ENCODE measurements around the gene LRRTM4. TPM values are rescaled to one million over a fixed set of nuclear protein-coding genes. Genes with fewer than 3 reads are reported as not detected.

The LRRTM4 gene
- polyA plus RNA-seq, 1 donor (not counting 4 experiments of a cell fraction or from before 2014, with no cell fraction given) = not detected

DNA sequence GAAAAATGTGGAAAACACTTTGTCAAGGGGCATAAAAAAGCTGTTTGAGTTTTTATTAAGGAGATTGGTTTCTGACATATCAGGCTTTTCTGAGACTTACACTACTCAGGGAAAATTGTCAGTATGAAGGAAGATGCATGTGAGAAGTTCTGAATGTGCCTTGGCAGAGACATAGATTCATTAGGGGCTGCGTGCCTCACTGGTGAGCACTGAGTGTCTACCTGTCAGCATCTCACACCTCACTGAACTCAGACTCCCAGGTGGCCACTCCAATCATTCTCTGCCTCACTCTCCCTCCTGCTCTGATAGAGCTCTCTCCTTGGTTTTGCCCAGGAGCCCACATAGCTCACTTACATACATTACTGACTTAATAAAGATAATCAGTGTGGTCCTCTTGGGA, 372.6 kb downstream of the LRRTM4 start:
- Histone ChIP-seq H4K20me1 (ENCODE audit: control insufficient read depth, extremely low read depth, insufficient read depth, low read length) (no peaks in the 10 kb centered on the region), H3K27ac (ENCODE audit: control insufficient read depth, insufficient read depth, low read length) (no peak overlapping the region), H3K4me3 (ENCODE audit: control insufficient read depth in 2 of 3, extremely low read depth in 1 of 3, insufficient read depth in 2 of 3, low read depth in 1 of 3, low read length in 3 of 3) (no peak overlapping the region), H3K9me3 (ENCODE audit: control insufficient read depth, low read depth, low read length) (no peaks in the 10 kb centered on the region), H3K79me2 (ENCODE audit: control insufficient read depth, insufficient read depth, low read length) (no peaks in the 10 kb centered on the region), H3K9me1 (ENCODE audit: control insufficient read depth, extremely low read depth, insufficient read depth, low read length) (no peaks in the 10 kb centered on the region), H3K27me3 (ENCODE audit: control insufficient read depth, extremely low read depth, insufficient read depth, low read length) (no peaks in the 10 kb centered on the region), H2AFZ (ENCODE audit: control insufficient read depth, low read length) (no peak overlapping the region), H3K9ac (ENCODE audit: control insufficient read depth, extremely low read depth, insufficient read depth, low read length) (no peak overlapping the region), H3K4me1 (ENCODE audit: control insufficient read depth, extremely low read depth, insufficient read depth, low read length) (no peaks in the 10 kb centered on the region), H3K36me3 (ENCODE audit: control insufficient read depth in 2 of 2, extremely low read depth in 1 of 2, insufficient read depth in 2 of 2, low read length in 2 of 2) (no peaks in the 10 kb centered on the region), H3K4me2 (ENCODE audit: control insufficient read depth, extremely low read depth, insufficient read depth, low read depth, low read length) (no peak overlapping the region)
- DNase-seq (ENCODE audit: low read depth, low spot score) (no peak), FAIRE-seq (no peak)
- dilution Hi-C loops (cut with MboI; ENCODE audit: extremely low pct_ligation_motif_present, low sequenced_read_pairs) = no loop called here
- TF ChIP-seq, protein P1, sequence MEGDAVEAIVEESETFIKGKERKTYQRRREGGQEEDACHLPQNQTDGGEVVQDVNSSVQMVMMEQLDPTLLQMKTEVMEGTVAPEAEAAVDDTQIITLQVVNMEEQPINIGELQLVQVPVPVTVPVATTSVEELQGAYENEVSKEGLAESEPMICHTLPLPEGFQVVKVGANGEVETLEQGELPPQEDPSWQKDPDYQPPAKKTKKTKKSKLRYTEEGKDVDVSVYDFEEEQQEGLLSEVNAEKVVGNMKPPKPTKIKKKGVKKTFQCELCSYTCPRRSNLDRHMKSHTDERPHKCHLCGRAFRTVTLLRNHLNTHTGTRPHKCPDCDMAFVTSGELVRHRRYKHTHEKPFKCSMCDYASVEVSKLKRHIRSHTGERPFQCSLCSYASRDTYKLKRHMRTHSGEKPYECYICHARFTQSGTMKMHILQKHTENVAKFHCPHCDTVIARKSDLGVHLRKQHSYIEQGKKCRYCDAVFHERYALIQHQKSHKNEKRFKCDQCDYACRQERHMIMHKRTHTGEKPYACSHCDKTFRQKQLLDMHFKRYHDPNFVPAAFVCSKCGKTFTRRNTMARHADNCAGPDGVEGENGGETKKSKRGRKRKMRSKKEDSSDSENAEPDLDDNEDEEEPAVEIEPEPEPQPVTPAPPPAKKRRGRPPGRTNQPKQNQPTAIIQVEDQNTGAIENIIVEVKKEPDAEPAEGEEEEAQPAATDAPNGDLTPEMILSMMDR (optimal IDR thresholded peaks at IDR 0.05 in 1 of 3, IDR thresholded peaks at IDR 0.05 in 1 of 3, conservative IDR thresholded peaks at IDR 0.05 in 1 of 3; ENCODE audit: extremely low read depth in 1 of 3, insufficient read depth in 2 of 3, low read length in 3 of 3) = no peak
- TF ChIP-seq EZH2 (IDR thresholded peaks at IDR 0.05; ENCODE audit: low read length) = no peak

DNA sequence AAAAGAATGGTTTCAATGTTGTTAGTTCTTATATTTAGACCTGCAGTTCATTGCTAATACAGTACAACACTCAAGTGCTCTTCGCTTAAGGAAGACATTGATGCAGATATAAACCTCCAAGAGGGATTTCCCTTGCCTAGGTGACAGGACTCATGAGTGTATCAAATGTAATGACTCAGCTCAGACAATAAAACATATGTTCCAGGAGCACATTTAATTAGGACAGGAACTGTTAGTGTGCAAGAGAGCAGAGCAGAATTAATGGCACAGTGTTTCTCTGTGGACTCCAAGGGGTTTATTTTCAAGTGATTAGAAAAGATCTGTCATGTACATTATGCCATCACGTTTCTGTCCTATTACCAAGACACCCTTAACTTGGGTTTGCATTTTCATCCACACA, 375.0 kb downstream of the LRRTM4 start:
- dilution Hi-C loops (cut with MboI; ENCODE audit: extremely low pct_ligation_motif_present, low sequenced_read_pairs) = no loop called here
- H3K9me3 ChIP-seq (ENCODE audit: control insufficient read depth, low read depth, low read length) = no peaks in the 10 kb centered on the region
- no peaks in the 10 kb centered on the region for H3K27me3 ChIP-seq (ENCODE audit: control insufficient read depth, extremely low read depth, insufficient read depth, low read length)
- H3K36me3 ChIP-seq (ENCODE audit: control insufficient read depth in 2 of 2, extremely low read depth in 1 of 2, insufficient read depth in 2 of 2, low read length in 2 of 2) = no peaks in the 10 kb centered on the region
- DNase-seq (ENCODE audit: low read depth, low spot score) (no peak), FAIRE-seq (no peak)
- H3K4me2 ChIP-seq (ENCODE audit: control insufficient read depth, extremely low read depth, insufficient read depth, low read depth, low read length) = no peak overlapping the region
- H3K9me1 ChIP-seq (ENCODE audit: control insufficient read depth, extremely low read depth, insufficient read depth, low read length) = no peaks in the 10 kb centered on the region
- TF ChIP-seq EZH2 (IDR thresholded peaks at IDR 0.05; ENCODE audit: low read length) = no peak
- TF ChIP-seq, protein P1 (optimal IDR thresholded peaks at IDR 0.05 in 1 of 3, IDR thresholded peaks at IDR 0.05 in 1 of 3, conservative IDR thresholded peaks at IDR 0.05 in 1 of 3; ENCODE audit: extremely low read depth in 1 of 3, insufficient read depth in 2 of 3, low read length in 3 of 3) = no peak
- no peak overlapping the region for H3K9ac ChIP-seq (ENCODE audit: control insufficient read depth, extremely low read depth, insufficient read depth, low read length)
- H3K4me1 ChIP-seq (ENCODE audit: control insufficient read depth, extremely low read depth, insufficient read depth, low read length) = no peaks in the 10 kb centered on the region
- H4K20me1 ChIP-seq (ENCODE audit: control insufficient read depth, extremely low read depth, insufficient read depth, low read length) = no peaks in the 10 kb centered on the region
- H3K79me2 ChIP-seq (ENCODE audit: control insufficient read depth, insufficient read depth, low read length) = no peaks in the 10 kb centered on the region
- no peak overlapping the region for H3K27ac ChIP-seq (ENCODE audit: control insufficient read depth, insufficient read depth, low read length)
- no peak overlapping the region for H2AFZ ChIP-seq (ENCODE audit: control insufficient read depth, low read length)
- no peak overlapping the region for H3K4me3 ChIP-seq (ENCODE audit: control insufficient read depth in 2 of 3, extremely low read depth in 1 of 3, insufficient read depth in 2 of 3, low read depth in 1 of 3, low read length in 3 of 3)
